OCI-LY7 (cell line): ENCODE measurements around the gene GAGE1. TPM values are rescaled to one million over a fixed set of nuclear protein-coding genes. Genes with fewer than 3 reads are reported as not detected.

Source experiments
- BruUV-seq: library from RNA; stranded (reverse); fragments of 400-500 nt; replicated peaks from 2 replicates; lab custom pipeline; 2021; lab: Mats Ljungman, UMichigan
- CTCF ChIA-PET: fragments of 300-600 bp; sonication (Branson Sonifier 250); formaldehyde crosslinking; loops from one replicate; lab custom pipeline; 2022; ENCODE audit warnings: antibody characterized with exemption; ENCODE audit not compliant: unreplicated experiment; lab: Charles Lee
- POLR2A ChIA-PET: fragments of 300-600 bp; sonication (Branson Sonifier 250); formaldehyde crosslinking; loops from one replicate; lab custom pipeline; 2022; ENCODE audit warnings: antibody characterized with exemption; lab: Charles Lee
- DNase-seq: peaks from one replicate; pipeline ENCODE4 v3.0.0-alpha.2; 2015; ENCODE audit warnings: low spot score
- H2AFZ ChIP-seq: fragments of 200-600 bp; sonication (generic), shearing (Covaris generic); 2 replicates; pipeline ENCODE4 v1.6.1; 2014; ENCODE audit warnings: mild to moderate bottlenecking, antibody characterized with exemption, low read length, moderate library complexity
- H3K27ac ChIP-seq: fragments of 200-600 bp; sonication (generic); 2 replicates; pipeline ENCODE4 v1.5.1; 2014; ENCODE audit warnings: mixed run types, low read depth, mild to moderate bottlenecking, moderate library complexity, low read length, inconsistent platforms; ENCODE audit not compliant: poor library complexity, severe bottlenecking
- H3K36me3 ChIP-seq: fragments of 200-600 bp; sonication (generic); 2 replicates; pipeline ENCODE4 v1.6.1; 2014; ENCODE audit warnings: mild to moderate bottlenecking, antibody characterized with exemption, low read length, moderate library complexity, mixed read lengths; ENCODE audit not compliant: insufficient read depth
- H3K4me1 ChIP-seq: fragments of 200-600 bp; sonication (generic); 2 replicates; pipeline ENCODE4 v1.5.1; 2014; ENCODE audit warnings: mild to moderate bottlenecking, low read length; ENCODE audit not compliant: insufficient read depth, poor library complexity, severe bottlenecking
- H3K4me2 ChIP-seq: fragments of 200-600 bp; sonication (generic); 2 replicates; pipeline ENCODE4 v1.6.1; 2014; ENCODE audit warnings: mild to moderate bottlenecking, low read length
- H3K4me3 ChIP-seq: fragments of 200-600 bp; sonication (generic); 2 replicates; pipeline ENCODE4 v1.5.1; 2014; ENCODE audit warnings: mild to moderate bottlenecking, low read depth, low read length; ENCODE audit not compliant: poor library complexity, severe bottlenecking
- H3K79me2 ChIP-seq: fragments of 200-600 bp; sonication (generic); 2 replicates; pipeline ENCODE4 v1.6.1; 2016; ENCODE audit warnings: low read depth, mild to moderate bottlenecking, low read length, moderate library complexity, mixed read lengths; ENCODE audit not compliant: insufficient read depth
- H3K9me2 ChIP-seq: fragments of 200-600 bp; sonication (generic); 2 replicates; pipeline ENCODE4 v1.6.1; 2016; ENCODE audit warnings: mild to moderate bottlenecking, low read length, mixed read lengths; ENCODE audit not compliant: insufficient read depth
- H3K9me3 ChIP-seq: fragments of 200-600 bp; sonication (generic); 2 replicates; pipeline ENCODE4 v1.6.1; 2014; ENCODE audit warnings: mild to moderate bottlenecking, mixed run types, low read length, mixed read lengths
- H4K20me1 ChIP-seq: fragments of 200-600 bp; sonication (generic); 2 replicates; pipeline ENCODE4 v1.6.1; 2014; ENCODE audit warnings: mild to moderate bottlenecking, antibody characterized with exemption, low read length, moderate library complexity, mixed read lengths; ENCODE audit not compliant: insufficient read depth
- EZH2phosphoT487 ChIP-seq: fragments of 200-600 bp; sonication (generic); IDR thresholded peaks from 2 replicates; pipeline ENCODE4 v1.6.1; 2018; ENCODE audit warnings: low read depth, borderline replicate concordance, mild to moderate bottlenecking, mixed run types, antibody characterized with exemption, low read length, moderate library complexity, mixed read lengths
- intact Hi-C: fragments of 100-400 bp; cut with micrococcal nuclease; formaldehyde crosslinking; loops from one replicate; pipeline ENCODE4 v1.10.0; 2022; ENCODE audit not compliant: unreplicated experiment
- total RNA-seq, 2 experiments: library from RNA; depleted of rRNA in 1 of 2; stranded (reverse); fragments of >200 nt in 1 of 2; shearing (Covaris generic) in 1 of 2; gene quantifications; 2 replicates each; pipeline ENCODE4 v1.2.3, GENCODE V29; 2014 to 2022
- TF ChIP-seq, protein P1 (sequence below): fragments of 200-600 bp; sonication (generic); conservative IDR thresholded peaks from 2 replicates; pipeline ENCODE4 v1.5.1; 2014; ENCODE audit warnings: mild to moderate bottlenecking, antibody characterized with exemption, low read length, moderate library complexity, mixed read lengths

Gene GAGE1
- total RNA-seq, 2 experiments from 2014 or later = not detected

DNA sequence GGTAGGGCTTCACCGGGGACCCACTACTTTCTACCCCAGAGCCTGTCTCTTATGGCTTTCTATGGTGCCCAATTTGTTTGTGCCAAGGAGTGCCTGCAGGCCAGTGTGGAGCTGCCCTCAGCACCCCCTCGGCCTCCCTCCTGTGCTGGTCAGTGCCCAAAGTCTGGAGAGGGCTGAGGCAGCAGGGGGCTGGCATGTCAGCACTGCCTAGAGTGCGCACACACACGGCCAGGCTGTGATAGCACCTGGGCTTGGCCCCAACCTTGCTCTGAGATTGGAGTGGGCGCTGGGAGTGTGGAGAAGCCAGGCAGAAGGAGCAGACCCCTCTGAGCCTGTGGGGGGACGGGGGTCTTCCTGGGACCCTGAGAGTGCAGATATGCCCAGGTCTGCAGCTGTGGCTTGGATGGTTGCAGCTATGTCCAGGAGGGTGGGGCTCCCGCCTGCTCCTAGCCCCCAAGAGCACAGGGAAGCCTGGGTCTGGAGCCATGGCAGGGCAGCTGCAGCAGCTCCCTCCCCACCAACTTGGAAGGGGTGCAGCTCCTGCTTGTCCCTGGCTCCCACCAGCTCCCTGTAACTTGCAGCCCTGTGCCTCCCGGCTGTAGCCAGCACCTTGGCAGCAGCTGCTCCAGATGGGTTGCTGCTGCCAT is 46.3 kb downstream of the GAGE1 start:
- no peak overlapping the region for H3K27ac ChIP-seq
- CTCF ChIA-PET = no interaction called here
- intact Hi-C loops = no loop called here

DNA sequence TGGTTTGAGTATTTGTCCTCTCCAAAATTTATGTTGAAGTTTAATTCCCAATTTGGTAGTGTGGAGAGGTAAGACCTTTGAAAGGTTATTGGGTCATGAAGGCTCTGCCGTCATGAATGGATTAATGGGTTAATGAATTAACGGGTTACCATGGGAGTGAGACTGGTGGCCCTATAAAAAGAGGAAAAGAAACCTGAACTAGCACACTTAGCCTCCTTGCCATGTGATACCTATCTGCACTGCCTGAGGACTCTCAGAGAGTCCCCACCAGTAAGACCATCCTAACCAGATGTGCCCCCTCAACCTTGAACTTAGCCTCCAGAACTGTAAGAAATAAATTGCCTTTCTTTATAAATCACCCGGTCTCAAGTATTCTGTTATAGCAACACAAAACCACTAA is 57.7 kb downstream of the GAGE1 start:
- H4K20me1 ChIP-seq = no peaks in the 10 kb centered on the region
- ChIA-PET CTCF (no interaction called here), POLR2A (no interaction called here)
- no peak overlapping the region for H3K4me2 ChIP-seq
- DNase-seq = no peak
- no peaks in the 10 kb centered on the region for H3K36me3 ChIP-seq
- H3K4me3 ChIP-seq = no peak overlapping the region
- no peaks in the 10 kb centered on the region for H3K79me2 ChIP-seq
- no peaks in the 10 kb centered on the region for H3K9me3 ChIP-seq
- no TSS peak for BruUV-seq
- no peak overlapping the region for H3K27ac ChIP-seq
- no peak overlapping the region for H2AFZ ChIP-seq
- H3K4me1 ChIP-seq = no peaks in the 10 kb centered on the region
- H3K9me2 ChIP-seq = no peaks in the 10 kb centered on the region
- intact Hi-C loops = no loop called here
- TF ChIP-seq EZH2phosphoT487 = no peak
- TF ChIP-seq, protein P1, sequence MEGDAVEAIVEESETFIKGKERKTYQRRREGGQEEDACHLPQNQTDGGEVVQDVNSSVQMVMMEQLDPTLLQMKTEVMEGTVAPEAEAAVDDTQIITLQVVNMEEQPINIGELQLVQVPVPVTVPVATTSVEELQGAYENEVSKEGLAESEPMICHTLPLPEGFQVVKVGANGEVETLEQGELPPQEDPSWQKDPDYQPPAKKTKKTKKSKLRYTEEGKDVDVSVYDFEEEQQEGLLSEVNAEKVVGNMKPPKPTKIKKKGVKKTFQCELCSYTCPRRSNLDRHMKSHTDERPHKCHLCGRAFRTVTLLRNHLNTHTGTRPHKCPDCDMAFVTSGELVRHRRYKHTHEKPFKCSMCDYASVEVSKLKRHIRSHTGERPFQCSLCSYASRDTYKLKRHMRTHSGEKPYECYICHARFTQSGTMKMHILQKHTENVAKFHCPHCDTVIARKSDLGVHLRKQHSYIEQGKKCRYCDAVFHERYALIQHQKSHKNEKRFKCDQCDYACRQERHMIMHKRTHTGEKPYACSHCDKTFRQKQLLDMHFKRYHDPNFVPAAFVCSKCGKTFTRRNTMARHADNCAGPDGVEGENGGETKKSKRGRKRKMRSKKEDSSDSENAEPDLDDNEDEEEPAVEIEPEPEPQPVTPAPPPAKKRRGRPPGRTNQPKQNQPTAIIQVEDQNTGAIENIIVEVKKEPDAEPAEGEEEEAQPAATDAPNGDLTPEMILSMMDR = no peak

More for the DNA sequence above, 46.3 kb downstream of the GAGE1 start:
- POLR2A ChIA-PET = no interaction called here
- no TSS peak for BruUV-seq
- no peaks in the 10 kb centered on the region for H3K9me2 ChIP-seq
- no peaks in the 10 kb centered on the region for H3K4me1 ChIP-seq
- no peaks in the 10 kb centered on the region for H3K79me2 ChIP-seq
- no peaks in the 10 kb centered on the region for H3K36me3 ChIP-seq
- no peak overlapping the region for H2AFZ ChIP-seq
- TF ChIP-seq, protein P1 = no peak
- no peaks in the 10 kb centered on the region for H4K20me1 ChIP-seq
- no peak for DNase-seq
- no peak overlapping the region for H3K4me2 ChIP-seq
- H3K9me3 ChIP-seq = no peaks in the 10 kb centered on the region
- no peak overlapping the region for H3K4me3 ChIP-seq

Other genes with a start within 250 kb of the GAGE1 start
- not detected in 2 replicates for gene GAGE12C, start 66.8 kb upstream of the GAGE1 start, total RNA-seq (2014; rRNA removed; shearing (Covaris generic))
- gene GAGE12C, start 66.8 kb upstream of the GAGE1 start, total RNA-seq (2022) = not detected in 2 replicates
- gene GAGE12D, start 57.3 kb upstream of the GAGE1 start, total RNA-seq (2014; rRNA removed; shearing (Covaris generic)) = not detected in 2 replicates
- gene GAGE12D, start 57.3 kb upstream of the GAGE1 start, total RNA-seq (2022) = not detected in 2 replicates
- not detected in 2 replicates for gene GAGE12E, start 47.7 kb upstream of the GAGE1 start, total RNA-seq (2014; rRNA removed; shearing (Covaris generic))
- not detected in 2 replicates for gene GAGE12E, start 47.7 kb upstream of the GAGE1 start, total RNA-seq (2022)
- not detected in 2 replicates for gene GAGE12F, start 38.2 kb upstream of the GAGE1 start, total RNA-seq (2014; rRNA removed; shearing (Covaris generic))
- not detected in 2 replicates for gene GAGE12F, start 38.2 kb upstream of the GAGE1 start, total RNA-seq (2022)
- not detected in 2 replicates for gene GAGE12G, start 28.6 kb upstream of the GAGE1 start, total RNA-seq (2014; rRNA removed; shearing (Covaris generic))
- not detected in 2 replicates for gene GAGE12G, start 28.6 kb upstream of the GAGE1 start, total RNA-seq (2022)
- not detected in 2 replicates for gene GAGE12H, start 19.1 kb upstream of the GAGE1 start, total RNA-seq (2014; rRNA removed; shearing (Covaris generic))
- gene GAGE12H, start 19.1 kb upstream of the GAGE1 start, total RNA-seq (2022) = not detected in 2 replicates
- gene GAGE2A, start 9.5 kb upstream of the GAGE1 start, total RNA-seq (2014; rRNA removed; shearing (Covaris generic)) = not detected in 2 replicates
- gene GAGE2A, start 9.5 kb upstream of the GAGE1 start, total RNA-seq (2022) = not detected in 2 replicates
- gene PAGE1, start 97.0 kb downstream of the GAGE1 start, total RNA-seq (2014; rRNA removed; shearing (Covaris generic)) = not detected in 2 replicates
- gene PAGE1, start 97.0 kb downstream of the GAGE1 start, total RNA-seq (2022) = not detected in 2 replicates
- gene PAGE4, start 230.3 kb downstream of the GAGE1 start, total RNA-seq (2014; rRNA removed; shearing (Covaris generic)) = not detected in 2 replicates
- gene PAGE4, start 230.3 kb downstream of the GAGE1 start, total RNA-seq (2022) = not detected in 2 replicates